DOHH2 (cell line): ENCODE data around the gene CEP55.

Experiments
- H3F3A ChIP-seq: fragments of 200-600 bp; sonication (generic), shearing (Covaris generic); 2 replicates; pipeline ENCODE4 v1.6.0; 2016; ENCODE audit warnings: antibody characterized with exemption, mild to moderate bottlenecking; ENCODE audit not compliant: control insufficient read depth, insufficient read depth
- H3K27ac ChIP-seq: fragments of 200-600 bp; sonication (generic); 2 replicates; pipeline ENCODE4 v1.5.1; 2014; ENCODE audit warnings: low read depth, mild to moderate bottlenecking, low read length, moderate library complexity
- H3K27me3 ChIP-seq: fragments of 200-600 bp; sonication (generic); 2 replicates; pipeline ENCODE4 v1.6.1; 2014; ENCODE audit warnings: mild to moderate bottlenecking, low read length, mixed read lengths; ENCODE audit not compliant: control insufficient read depth
- H3K36me3 ChIP-seq: fragments of 200-600 bp; sonication (generic); 2 replicates; pipeline ENCODE4 v1.6.1; 2014; ENCODE audit warnings: mild to moderate bottlenecking, low read length, moderate library complexity, mixed read lengths; ENCODE audit not compliant: control insufficient read depth
- H3K4me1 ChIP-seq: fragments of 200-600 bp; sonication (generic); 2 replicates; pipeline ENCODE4 v1.6.1; 2014; ENCODE audit warnings: mild to moderate bottlenecking, low read length, mixed read lengths; ENCODE audit not compliant: control insufficient read depth
- H3K4me2 ChIP-seq: fragments of 200-600 bp; sonication (generic); 2 replicates; pipeline ENCODE4 v1.6.0; 2014; ENCODE audit warnings: mild to moderate bottlenecking, low read length, moderate library complexity
- H3K4me3 ChIP-seq: fragments of 200-600 bp; sonication (generic); 2 replicates; pipeline ENCODE4 v1.5.1; 2014; ENCODE audit warnings: mild to moderate bottlenecking, low read length, mixed read lengths
- H3K79me2 ChIP-seq: fragments of 200-600 bp; sonication (generic); 2 replicates; pipeline ENCODE4 v1.6.1; 2014; ENCODE audit warnings: mild to moderate bottlenecking, low read length, mixed read lengths; ENCODE audit not compliant: control insufficient read depth
- H3K9me2 ChIP-seq: fragments of 200-600 bp; sonication (generic); replicated peaks from 2 replicates; pipeline ENCODE4 v1.6.1; 2014; ENCODE audit warnings: mild to moderate bottlenecking, low read length, mixed read lengths; ENCODE audit not compliant: control insufficient read depth
- H3K9me3 ChIP-seq: fragments of 200-600 bp; sonication (generic); 2 replicates; pipeline ENCODE4 v1.6.1; 2014; ENCODE audit warnings: antibody characterized with exemption, low read length, mixed read lengths; ENCODE audit not compliant: control insufficient read depth, insufficient read depth
- H4K20me1 ChIP-seq: fragments of 200-600 bp; sonication (generic); 2 replicates; pipeline ENCODE4 v1.6.0; 2014; ENCODE audit warnings: low read depth, mild to moderate bottlenecking, antibody characterized with exemption, low read length, moderate library complexity; ENCODE audit not compliant: control insufficient read depth, insufficient read depth
- EZH2phosphoT487 ChIP-seq: fragments of 200-600 bp; sonication (generic); IDR thresholded peaks from 2 replicates; pipeline ENCODE4 v1.6.1; 2017; ENCODE audit warnings: borderline replicate concordance, mild to moderate bottlenecking, antibody characterized with exemption, low read length, moderate library complexity, mixed read lengths
- TF ChIP-seq, protein P1 (sequence below): fragments of 200-600 bp; sonication (generic); IDR thresholded peaks from one replicate; pipeline ENCODE4 v1.5.1; 2014; ENCODE audit warnings: antibody characterized with exemption, mild to moderate bottlenecking, low read depth, low read length; ENCODE audit not compliant: poor library complexity, severe bottlenecking

CEP55 gene

DNA sequence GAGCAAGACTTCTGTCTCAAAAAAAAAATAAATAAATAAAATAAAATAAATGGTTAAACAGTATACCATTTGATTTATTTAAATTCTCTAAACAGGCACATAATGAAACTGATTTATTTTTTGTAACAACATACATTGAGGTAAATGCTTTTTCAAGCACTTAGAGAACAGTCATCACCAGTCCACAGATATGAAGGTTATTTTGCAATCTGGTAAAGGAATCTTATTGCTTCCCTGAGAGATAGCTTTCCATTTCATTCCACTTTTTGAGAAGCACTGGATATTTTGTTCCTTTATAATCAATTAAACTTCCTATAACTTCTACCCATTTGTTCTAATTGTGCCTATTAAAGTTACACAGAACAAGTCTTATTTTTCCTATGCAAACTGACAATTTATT is 5.2 kb downstream of the CEP55 start:
- H3K4me1 ChIP-seq, result peaks cover 20% of the 10 kb centered on the region
- no peak overlapping the region for H3K4me3 ChIP-seq
- peaks cover 67% of the 10 kb centered on the region for H3K36me3 ChIP-seq
- peaks cover 57% of the 10 kb centered on the region for H3K79me2 ChIP-seq
- H3K27me3 ChIP-seq, result no peaks in the 10 kb centered on the region
- H3K4me2 ChIP-seq, result no peak overlapping the region
- no peaks in the 10 kb centered on the region for H4K20me1 ChIP-seq
- H3F3A ChIP-seq, result 0 out of 2 replicates have a peak, but pooled peaks cover 7% of the 10 kb centered on the region
- no peaks in the 10 kb centered on the region for H3K9me2 ChIP-seq
- no peak overlapping the region for H3K27ac ChIP-seq
- no peaks in the 10 kb centered on the region for H3K9me3 ChIP-seq
- TF ChIP-seq EZH2phosphoT487, result no peak
- TF ChIP-seq, protein P1, sequence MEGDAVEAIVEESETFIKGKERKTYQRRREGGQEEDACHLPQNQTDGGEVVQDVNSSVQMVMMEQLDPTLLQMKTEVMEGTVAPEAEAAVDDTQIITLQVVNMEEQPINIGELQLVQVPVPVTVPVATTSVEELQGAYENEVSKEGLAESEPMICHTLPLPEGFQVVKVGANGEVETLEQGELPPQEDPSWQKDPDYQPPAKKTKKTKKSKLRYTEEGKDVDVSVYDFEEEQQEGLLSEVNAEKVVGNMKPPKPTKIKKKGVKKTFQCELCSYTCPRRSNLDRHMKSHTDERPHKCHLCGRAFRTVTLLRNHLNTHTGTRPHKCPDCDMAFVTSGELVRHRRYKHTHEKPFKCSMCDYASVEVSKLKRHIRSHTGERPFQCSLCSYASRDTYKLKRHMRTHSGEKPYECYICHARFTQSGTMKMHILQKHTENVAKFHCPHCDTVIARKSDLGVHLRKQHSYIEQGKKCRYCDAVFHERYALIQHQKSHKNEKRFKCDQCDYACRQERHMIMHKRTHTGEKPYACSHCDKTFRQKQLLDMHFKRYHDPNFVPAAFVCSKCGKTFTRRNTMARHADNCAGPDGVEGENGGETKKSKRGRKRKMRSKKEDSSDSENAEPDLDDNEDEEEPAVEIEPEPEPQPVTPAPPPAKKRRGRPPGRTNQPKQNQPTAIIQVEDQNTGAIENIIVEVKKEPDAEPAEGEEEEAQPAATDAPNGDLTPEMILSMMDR, result no peak

- Histone ChIP-seq H3K79me2 (peaks cover 43% of the 10 kb centered on the region), H3K4me2 (no peak overlapping the region), H3K9me3 (no peaks in the 10 kb centered on the region), H3F3A (0 out of 2 replicates have a peak, but pooled peaks cover 7% of the 10 kb centered on the region), H3K27me3 (no peaks in the 10 kb centered on the region), H4K20me1 (no peaks in the 10 kb centered on the region), H3K36me3 (peaks cover 78% of the 10 kb centered on the region), H3K4me3 (no peak overlapping the region), H3K9me2 (no peaks in the 10 kb centered on the region), H3K27ac (no peak overlapping the region), H3K4me1 (peaks cover 13% of the 10 kb centered on the region)
- TF ChIP-seq, protein P1, result no peak
- no peak for TF ChIP-seq EZH2phosphoT487
Measured at GRCh38 chr10:93503075-93503474, 6.7 kb downstream of the CEP55 start.

DNA sequence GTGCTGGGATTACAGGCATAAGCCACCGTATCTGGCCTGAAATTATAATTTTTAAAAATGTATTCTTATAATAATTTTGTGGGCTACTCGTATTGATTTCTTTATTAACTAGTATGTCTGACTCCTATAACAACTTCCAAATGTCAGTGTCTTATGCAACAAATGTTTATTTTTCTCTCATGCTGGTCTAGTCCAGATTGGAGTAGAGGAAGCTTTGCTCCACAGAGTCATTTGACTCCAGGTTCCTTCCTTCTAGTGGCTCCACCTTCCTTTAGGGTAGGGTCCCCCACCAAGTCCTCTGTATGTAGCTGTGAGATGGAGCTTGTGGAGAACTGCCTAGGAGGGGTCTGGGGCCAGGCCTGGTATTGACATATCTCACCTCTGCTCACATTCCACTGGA is 8.7 kb downstream of the CEP55 start:
- H3K27me3 ChIP-seq, result no peaks in the 10 kb centered on the region
- H4K20me1 ChIP-seq, result no peaks in the 10 kb centered on the region
- H3K4me3 ChIP-seq, result no peak overlapping the region
- no peak overlapping the region for H3K27ac ChIP-seq
- peaks cover 70% of the 10 kb centered on the region for H3K36me3 ChIP-seq
- H3F3A ChIP-seq, result 0 out of 2 replicates have a peak, but pooled peaks cover 12% of the 10 kb centered on the region
- H3K4me2 ChIP-seq, result no peak overlapping the region
- peaks cover 23% of the 10 kb centered on the region for H3K79me2 ChIP-seq
- no peaks in the 10 kb centered on the region for H3K9me2 ChIP-seq
- TF ChIP-seq, protein P1, result no peak
- no peak for TF ChIP-seq EZH2phosphoT487
- H3K4me1 ChIP-seq, result no peaks in the 10 kb centered on the region
- no peaks in the 10 kb centered on the region for H3K9me3 ChIP-seq

DNA sequence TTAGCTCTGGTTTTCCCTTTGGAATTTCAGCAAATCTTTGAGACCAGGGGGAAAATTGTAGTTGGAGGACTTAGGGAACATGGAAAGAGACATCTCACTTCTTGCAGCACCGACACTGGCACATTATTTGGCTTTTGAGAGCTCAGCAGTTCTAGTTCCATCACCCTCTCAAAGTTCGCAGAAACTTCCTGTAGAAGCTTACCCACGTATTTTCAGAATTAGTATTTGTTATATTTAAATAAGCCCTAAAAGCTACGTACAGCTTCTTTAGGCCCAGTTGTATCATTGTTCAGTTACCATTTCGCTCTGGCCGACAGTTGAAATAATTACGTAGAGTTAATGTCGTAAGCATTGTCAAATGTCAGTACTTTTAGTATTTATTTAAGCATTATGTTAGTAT is 13.4 kb downstream of the CEP55 start:
- Histone ChIP-seq H3K79me2 (no peaks in the 10 kb centered on the region), H3K9me3 (no peaks in the 10 kb centered on the region), H3K4me3 (no peak overlapping the region), H3K4me1 (no peaks in the 10 kb centered on the region), H3F3A (peaks cover 8% of the 10 kb centered on the region; the same call in 1 of the 2 replicates), H3K27ac (no peak overlapping the region), H3K4me2 (no peak overlapping the region), H3K9me2 (no peaks in the 10 kb centered on the region), H3K27me3 (no peaks in the 10 kb centered on the region), H3K36me3 (peaks cover 61% of the 10 kb centered on the region), H4K20me1 (no peaks in the 10 kb centered on the region)
- TF ChIP-seq, protein P1, result no peak
- no peak for TF ChIP-seq EZH2phosphoT487
